Kidney (tissue), 14 donors: ENCODE data around the gene ASAP2. TPM values are rescaled to one million over a fixed set of nuclear protein-coding genes. Genes with fewer than 3 reads are reported as not detected.

Experiments
- DNase-seq, 5 donors: peaks; one replicate each; pipeline ENCODE4 v3.0.0-alpha.2; 2013 to 2020
- FAIRE-seq: peaks from 2 replicates; lab custom pipeline; 2012; peaks lifted over from hg19 to GRCh38; lab: Jason Lieb, UNC
- H3K27ac ChIP-seq, 2 donors: one replicate each; pipeline ENCODE4 v1.7.0; 2013; ENCODE audit warnings: low read depth in 2 of 2, low read length in 2 of 2, inconsistent platforms in 1 of 2
- H3K27me3 ChIP-seq: one replicate; pipeline ENCODE4 v1.7.1; 2013; ENCODE audit warnings: low read length, inconsistent platforms; ENCODE audit not compliant: control insufficient read depth, insufficient read depth
- H3K36me3 ChIP-seq, 3 donors: one replicate each; pipeline versions ENCODE4 v1.7.0 to v1.7.1; 2013; ENCODE audit warnings: low read length in 3 of 3, control low read depth in 1 of 3, inconsistent platforms in 1 of 3; ENCODE audit not compliant: insufficient read depth in 3 of 3, control insufficient read depth in 2 of 3
- H3K4me1 ChIP-seq, 3 donors: one replicate each; pipeline versions ENCODE4 v1.7.0 to v1.7.1; 2013; ENCODE audit warnings: low read length in 3 of 3, inconsistent platforms in 1 of 3, low read depth in 1 of 3; ENCODE audit not compliant: control insufficient read depth in 2 of 3, insufficient read depth in 2 of 3
- H3K4me3 ChIP-seq, 3 donors: one replicate each; pipeline versions ENCODE4 v1.7.0 to v1.8.1; 2013; ENCODE audit warnings: low read length in 3 of 3, control low read depth in 1 of 3, inconsistent platforms in 1 of 3
- H3K9ac ChIP-seq, 3 donors: one replicate each; pipeline versions ENCODE4 v1.7.0 to v1.7.1; 2013; ENCODE audit warnings: low read length in 3 of 3, control low read depth in 1 of 3, inconsistent platforms in 1 of 3
- H3K9me3 ChIP-seq, 3 donors: one replicate each; pipeline versions ENCODE4 v1.7.0 to v1.7.1; 2013; ENCODE audit warnings: low read length in 3 of 3, control low read depth in 1 of 3, inconsistent platforms in 1 of 3; ENCODE audit not compliant: control insufficient read depth in 2 of 3, insufficient read depth in 1 of 3
- CTCF ChIP-seq: IDR thresholded peaks from 3 replicates; pipeline ENCODE4 v1.5.1; 2012; ENCODE audit warnings: mild to moderate bottlenecking, moderate library complexity, borderline replicate concordance; ENCODE audit not compliant: insufficient read depth; ENCODE audit errors: extremely low read depth
- intact Hi-C: fragments of 100-400 bp; cut with DNase I; formaldehyde crosslinking; loops from one replicate; pipeline ENCODE4 v1.11.1; 2022
- polyA plus RNA-seq: library from polyadenylated mRNA; stranded (reverse); fragments of 350-450 nt; fragmentation: Illumina TruSeq; extraction: RNeasy Lipid Tissue Mini Kit (QIAGEN cat#74804); gene quantifications from one replicate; pipeline ENCODE4 v1.2.3, GENCODE V29; 2014; ENCODE audit warnings: low read depth, low replicate concordance; ENCODE audit not compliant: insufficient read depth
- total RNA-seq: library from RNA; stranded (reverse); fragmentation: NEBNext Ultra II Directional; extraction: Animal tissue kit (Norgen Biotek cat#: 25700); gene quantifications from one replicate; pipeline ENCODE4 v1.2.1, GENCODE V29; 2021
- donor health status: control.
- donor health status: control.
- donor health status: control.
- donor health status: control.
- donor health status: control.
- donor health status: DM: yes; HTN: yes; CAD: no.
- donor health status: Normal renal cell carcinoma (clear cell type).

ASAP2 gene
- total and polyA plus RNA-seq, 2 donors from 2014 or later = 26.2 to 54.8 TPM

- peak overlapping the region in 1 of 2 donors; percentile 49 for H3K27ac ChIP-seq
- DNase-seq (no peak), FAIRE-seq (no peak)
- no peaks in the 10 kb centered on the region for H3K27me3 ChIP-seq
- no peak overlapping the region for H3K9ac ChIP-seq
- no peak overlapping the region for H3K4me3 ChIP-seq
- intact Hi-C loops = no loop called here
- no peaks in the 10 kb centered on the region for H3K9me3 ChIP-seq
- no peak for TF ChIP-seq CTCF
- H3K4me1 ChIP-seq = peaks cover 0 to 19% (median 18%) of the 10 kb centered on the region in 3 donors
- peaks cover 0 to 7% (median under 1%) of the 10 kb centered on the region in 3 donors for H3K36me3 ChIP-seq
These were observed 97.1 kb downstream of the ASAP2 start for GRCh38 chr2:9303528-9304225.

- H3K27me3 ChIP-seq = no peaks in the 10 kb centered on the region
- H3K4me1 ChIP-seq = peaks cover 0 to 36% (median 31%) of the 10 kb centered on the region in 3 donors
- intact Hi-C loops = no loop called here
- no peak for FAIRE-seq
- H3K9me3 ChIP-seq = no peaks in the 10 kb centered on the region
- no peak overlapping the region for H3K9ac ChIP-seq
- DNase-seq = peak in 1 of 5 donors; percentile 82
- H3K36me3 ChIP-seq = no peaks in the 10 kb centered on the region
- H3K4me3 ChIP-seq = no peak overlapping the region
- H3K27ac ChIP-seq = peak overlapping the region in 1 of 2 donors; percentile 32
- no peak for TF ChIP-seq CTCF
These were observed 100.3 kb downstream of the ASAP2 start for GRCh38 chr2:9306911-9307310.

- Histone ChIP-seq H3K27me3 (no peaks in the 10 kb centered on the region), H3K36me3 (no peaks in the 10 kb centered on the region), H3K9me3 (no peaks in the 10 kb centered on the region), H3K4me1 (peaks cover 0 to 36% (median 31%) of the 10 kb centered on the region in 3 donors), H3K4me3 (no peak overlapping the region), H3K27ac (no peak overlapping the region), H3K9ac (no peak overlapping the region)
- intact Hi-C loops = no loop called here
- no peak for TF ChIP-seq CTCF
- FAIRE-seq (no peak), DNase-seq (no peak)
These were observed 100.9 kb downstream of the ASAP2 start for GRCh38 chr2:9307535-9307934.
